BLaER1 treated with 17β-estradiol and CSF1 and Interleukin-3, amounts not matched to agents 10 nM and 100 nM (cell line): Measurements from ENCODE around the gene WIPI1.

Experiments used
- H3K27ac ChIP-seq, 11 experiments: shearing (Covaris generic); formaldehyde crosslinking; 2 replicates each; pipeline ENCODE4 v1.8.1; 2022
- H3K27me3 ChIP-seq, 11 experiments: shearing (Covaris generic); formaldehyde crosslinking; 2 replicates each; pipeline ENCODE4 v1.8.1; 2022
- H3K36me3 ChIP-seq, 11 experiments: shearing (Covaris generic); formaldehyde crosslinking; 2 replicates each; pipeline ENCODE4 v1.8.1; 2022
- H3K4me1 ChIP-seq, 10 experiments: shearing (Covaris generic); formaldehyde crosslinking; 2 replicates each; pipeline ENCODE4 v1.8.1; 2022
- H3K4me2 ChIP-seq, 11 experiments: shearing (Covaris generic); formaldehyde crosslinking; 2 replicates each; pipeline ENCODE4 v1.8.1; 2022
- H3K4me3 ChIP-seq, 10 experiments: shearing (Covaris generic); formaldehyde crosslinking; 2 replicates each; pipeline ENCODE4 v1.8.1; 2022
- H3K9ac ChIP-seq, 11 experiments: shearing (Covaris generic); formaldehyde crosslinking; 2 replicates each; pipeline ENCODE4 v1.8.1; 2022
- H3K9me3 ChIP-seq, 11 experiments: shearing (Covaris generic); formaldehyde crosslinking; replicated peaks in 1 of 11; 2 replicates each; pipeline ENCODE4 v1.8.1; 2022
- H4K20me1 ChIP-seq, 11 experiments: shearing (Covaris generic); formaldehyde crosslinking; 2 replicates each; pipeline ENCODE4 v1.8.1; 2022
- Cebpa-rat ChIP-seq, 11 experiments: shearing (Covaris generic); IDR thresholded peaks; 2 replicates each; pipeline ENCODE4 v1.8.1; 2022

WIPI1 gene

GRCh38 chr17:68457539-68458259 lies 403 bp upstream of the WIPI1 start:
- Histone ChIP-seq H3K27me3 (no peaks in the 10 kb centered on the region), H3K4me3 (peak overlapping the region; percentile 50 to 82 (median 68)), H3K4me2 (peak overlapping the region; percentile 66 to 90 (median 87)), H3K36me3 (peaks cover 0 to 9% (median 0%) of the 10 kb centered on the region in 11 experiments; a peak in 6 of 22 replicates), H3K4me1 (peaks cover 70 to 77% (median 73%) of the 10 kb centered on the region in 10 experiments), H3K9me3 (no peaks in the 10 kb centered on the region), H4K20me1 (no peaks in the 10 kb centered on the region; a peak in 2 of 22 replicates), H3K27ac (peak overlapping the region in 3 of 11 experiments; percentile 26 to 86 (median 34); a peak in 4 of 22 replicates), H3K9ac (peak overlapping the region; percentile 29 to 86 (median 54); a peak in 19 of 22 replicates)
- TF ChIP-seq Cebpa-rat (IDR thresholded peaks at IDR 0.05): no peak

GRCh38 chr17:68456339-68457167 lies 743 bp downstream of the WIPI1 start:
- H3K4me3 ChIP-seq: peak overlapping the region; percentile 56 to 82 (median 70)
- peaks cover 0 to 21% (median 7%) of the 10 kb centered on the region in 11 experiments; a peak in 8 of 22 replicates for H3K36me3 ChIP-seq
- H3K27me3 ChIP-seq: no peaks in the 10 kb centered on the region
- peak overlapping the region; percentile 62 to 88 (median 79) for H3K27ac ChIP-seq
- H3K4me2 ChIP-seq: peak overlapping the region; percentile 81 to 95 (median 89)
- no peaks in the 10 kb centered on the region; a peak in 2 of 22 replicates for H4K20me1 ChIP-seq
- no peaks in the 10 kb centered on the region for H3K9me3 ChIP-seq
- peak overlapping the region; percentile 76 to 91 (median 84) for H3K9ac ChIP-seq
- TF ChIP-seq Cebpa-rat (IDR thresholded peaks at IDR 0.05): no peak
- peaks cover 66 to 77% (median 71%) of the 10 kb centered on the region in 10 experiments for H3K4me1 ChIP-seq

- Histone ChIP-seq H3K9ac (peak overlapping the region; percentile 76 to 91 (median 84)), H3K4me3 (peak overlapping the region; percentile 56 to 82 (median 70); a peak in 19 of 20 replicates), H3K27ac (peak overlapping the region; percentile 62 to 88 (median 79)), H3K9me3 (no peaks in the 10 kb centered on the region), H3K36me3 (peaks cover 0 to 27% (median 9%) of the 10 kb centered on the region in 11 experiments; a peak in 11 of 22 replicates), H3K4me2 (peak overlapping the region; percentile 81 to 95 (median 89)), H3K27me3 (no peaks in the 10 kb centered on the region), H4K20me1 (no peaks in the 10 kb centered on the region; a peak in 2 of 22 replicates), H3K4me1 (peaks cover 64 to 77% (median 70%) of the 10 kb centered on the region in 10 experiments)
- TF ChIP-seq Cebpa-rat (IDR thresholded peaks at IDR 0.05): peak in 7 of 11 experiments; percentile 30 to 80 (median 66); a peak in 7 of 22 replicates
These were observed 1.4 kb downstream of the WIPI1 start for GRCh38 chr17:68455901-68456338.

- H3K9ac ChIP-seq: peak overlapping the region in 2 of 11 experiments; percentile 88 to 91; a peak in 2 of 22 replicates
- TF ChIP-seq Cebpa-rat (IDR thresholded peaks at IDR 0.05): no peak
- H3K4me2 ChIP-seq: peak overlapping the region; percentile 11 to 95 (median 89); a peak in 19 of 22 replicates
- H4K20me1 ChIP-seq: no peaks in the 10 kb centered on the region; a peak in 2 of 22 replicates
- peaks cover 0 to 45% (median 26%) of the 10 kb centered on the region in 11 experiments; a peak in 16 of 22 replicates for H3K36me3 ChIP-seq
- H3K27me3 ChIP-seq: no peaks in the 10 kb centered on the region
- H3K9me3 ChIP-seq: peaks cover 0 to 13% (median 7%) of the 10 kb centered on the region in 11 experiments; a peak in 6 of 22 replicates
- H3K4me3 ChIP-seq: no peak overlapping the region
- peaks cover 61 to 75% (median 69%) of the 10 kb centered on the region in 10 experiments for H3K4me1 ChIP-seq
- peak overlapping the region in 4 of 11 experiments; percentile 5 to 88 (median 78); a peak in 2 of 22 replicates for H3K27ac ChIP-seq
These were observed 3.2 kb downstream of the WIPI1 start for GRCh38 chr17:68453991-68454665.

GRCh38 chr17:68452724-68453290 lies 4.5 kb downstream of the WIPI1 start:
- H3K4me1 ChIP-seq: peaks cover 55 to 69% (median 65%) of the 10 kb centered on the region in 10 experiments
- no peak for TF ChIP-seq Cebpa-rat (IDR thresholded peaks at IDR 0.05)
- no peaks in the 10 kb centered on the region; a peak in 2 of 22 replicates for H4K20me1 ChIP-seq
- H3K9ac ChIP-seq: peak overlapping the region in 6 of 11 experiments; percentile 5 to 51 (median 18); a peak in 5 of 22 replicates
- H3K9me3 ChIP-seq: peaks cover 0 to 14% (median 7%) of the 10 kb centered on the region in 11 experiments; a peak in 6 of 22 replicates
- H3K36me3 ChIP-seq: peaks cover 0 to 58% (median 40%) of the 10 kb centered on the region in 11 experiments; a peak in 16 of 22 replicates
- no peaks in the 10 kb centered on the region for H3K27me3 ChIP-seq
- H3K4me2 ChIP-seq: peak overlapping the region; percentile 32 to 95 (median 86)
- peak overlapping the region in 2 of 11 experiments; percentile 1 to 5; a peak in 1 of 22 replicates for H3K27ac ChIP-seq
- H3K4me3 ChIP-seq: no peak overlapping the region

- H3K36me3 ChIP-seq: peaks cover 0 to 68% (median 43%) of the 10 kb centered on the region in 11 experiments; a peak in 16 of 22 replicates
- no peak overlapping the region for H3K9ac ChIP-seq
- peaks cover 0 to 14% (median 7%) of the 10 kb centered on the region in 11 experiments; a peak in 6 of 22 replicates for H3K9me3 ChIP-seq
- no peak overlapping the region for H3K27ac ChIP-seq
- TF ChIP-seq Cebpa-rat (IDR thresholded peaks at IDR 0.05): no peak
- peaks cover 55 to 73% (median 67%) of the 10 kb centered on the region in 10 experiments for H3K4me1 ChIP-seq
- H3K4me3 ChIP-seq: no peak overlapping the region
- H3K27me3 ChIP-seq: no peaks in the 10 kb centered on the region
- no peaks in the 10 kb centered on the region; a peak in 2 of 22 replicates for H4K20me1 ChIP-seq
- peak overlapping the region in 9 of 11 experiments; percentile 0 to 86 (median 43); a peak in 9 of 22 replicates for H3K4me2 ChIP-seq
These were observed 5.5 kb downstream of the WIPI1 start for GRCh38 chr17:68451670-68452354.

- H4K20me1 ChIP-seq: no peaks in the 10 kb centered on the region; a peak in 2 of 22 replicates
- H3K36me3 ChIP-seq: peaks cover 0 to 77% (median 43%) of the 10 kb centered on the region in 11 experiments; a peak in 16 of 22 replicates
- peak overlapping the region in 8 of 11 experiments; percentile 15 to 67 (median 48); a peak in 12 of 22 replicates for H3K4me2 ChIP-seq
- peaks cover 0 to 14% (median 7%) of the 10 kb centered on the region in 11 experiments; a peak in 6 of 22 replicates for H3K9me3 ChIP-seq
- no peak for TF ChIP-seq Cebpa-rat (IDR thresholded peaks at IDR 0.05)
- no peak overlapping the region for H3K9ac ChIP-seq
- H3K4me3 ChIP-seq: no peak overlapping the region
- H3K27ac ChIP-seq: no peak overlapping the region
- H3K4me1 ChIP-seq: peaks cover 46 to 74% (median 66%) of the 10 kb centered on the region in 10 experiments
- no peaks in the 10 kb centered on the region for H3K27me3 ChIP-seq
These were observed 6.5 kb downstream of the WIPI1 start for GRCh38 chr17:68450801-68451200.
